ENCODE results near the gene CBX8. TPM values are rescaled to one million over a fixed set of nuclear protein-coding genes. Genes with fewer than 3 reads are reported as not detected.

Gene CBX8
- total and polyA plus RNA-seq, 2 of the 13 experiments (the other 11 are each of a cell fraction or from before 2014, with no cell fraction given) = 0.34 to 12.6 TPM

DNA sequence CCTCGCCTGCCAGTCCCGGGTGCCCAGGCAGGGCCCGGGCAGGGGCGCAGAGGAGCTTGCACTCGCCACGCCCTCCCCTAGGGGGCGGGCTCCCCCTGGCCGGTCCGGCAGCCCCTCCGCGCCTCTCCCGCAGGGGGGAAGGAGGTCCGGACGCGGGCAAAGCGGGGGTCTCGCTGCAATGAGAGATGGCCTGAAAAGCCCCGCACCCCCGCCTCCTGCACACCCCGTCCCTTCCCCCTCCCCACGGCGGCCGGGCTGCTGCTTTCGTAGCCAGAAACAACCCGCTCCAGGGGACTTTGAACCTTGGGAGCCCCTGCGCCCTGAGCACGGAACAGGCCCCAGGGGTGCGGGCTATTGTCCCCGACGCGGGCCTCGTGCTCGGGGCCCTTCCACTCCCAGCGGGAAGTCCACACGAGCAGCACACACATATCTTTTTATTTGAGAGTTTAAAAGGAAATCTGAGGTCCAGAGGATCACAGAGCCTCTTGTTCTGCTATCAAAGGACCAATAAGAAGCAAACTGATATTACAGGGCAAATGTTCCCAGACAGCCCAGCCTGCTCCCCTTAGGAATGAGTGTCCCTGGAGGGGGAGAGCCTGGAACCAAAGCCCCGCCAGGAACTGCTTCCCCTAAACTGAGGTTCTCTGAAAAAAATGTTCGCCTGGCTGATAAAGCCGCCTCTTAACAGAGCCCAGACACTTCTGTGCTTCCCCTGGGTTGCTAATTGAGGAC is 48.2 kb upstream of the CBX8 start (continued):
- peak; percentile 59 for TF ChIP-seq YEATS2 (CRISPR knock-in tag; IDR thresholded peaks at IDR 0.05; ENCODE audit: borderline replicate concordance)
- peak; percentile 67; the same call in 1 of the 2 replicates for TF ChIP-seq ERF (CRISPR knock-in tag; IDR thresholded peaks at IDR 0.05)
- TF ChIP-seq KAT8 (CRISPR knock-in tag; IDR thresholded peaks at IDR 0.05) = peak; percentile 71
- no peak for TF ChIP-seq POGZ (CRISPR knock-in tag; IDR thresholded peaks at IDR 0.05)
- TF ChIP-seq, protein P1, sequence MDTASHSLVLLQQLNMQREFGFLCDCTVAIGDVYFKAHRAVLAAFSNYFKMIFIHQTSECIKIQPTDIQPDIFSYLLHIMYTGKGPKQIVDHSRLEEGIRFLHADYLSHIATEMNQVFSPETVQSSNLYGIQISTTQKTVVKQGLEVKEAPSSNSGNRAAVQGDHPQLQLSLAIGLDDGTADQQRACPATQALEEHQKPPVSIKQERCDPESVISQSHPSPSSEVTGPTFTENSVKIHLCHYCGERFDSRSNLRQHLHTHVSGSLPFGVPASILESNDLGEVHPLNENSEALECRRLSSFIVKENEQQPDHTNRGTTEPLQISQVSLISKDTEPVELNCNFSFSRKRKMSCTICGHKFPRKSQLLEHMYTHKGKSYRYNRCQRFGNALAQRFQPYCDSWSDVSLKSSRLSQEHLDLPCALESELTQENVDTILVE (CRISPR knock-in tag; IDR thresholded peaks at IDR 0.05) = peak; percentile 82
- TF ChIP-seq PCBP1 (IDR thresholded peaks at IDR 0.05; ENCODE audit: borderline replicate concordance, low read depth, low read length) = 0 out of 2 replicates have a peak, but pooled peaks have one; percentile 83
- TF ChIP-seq, protein P2, sequence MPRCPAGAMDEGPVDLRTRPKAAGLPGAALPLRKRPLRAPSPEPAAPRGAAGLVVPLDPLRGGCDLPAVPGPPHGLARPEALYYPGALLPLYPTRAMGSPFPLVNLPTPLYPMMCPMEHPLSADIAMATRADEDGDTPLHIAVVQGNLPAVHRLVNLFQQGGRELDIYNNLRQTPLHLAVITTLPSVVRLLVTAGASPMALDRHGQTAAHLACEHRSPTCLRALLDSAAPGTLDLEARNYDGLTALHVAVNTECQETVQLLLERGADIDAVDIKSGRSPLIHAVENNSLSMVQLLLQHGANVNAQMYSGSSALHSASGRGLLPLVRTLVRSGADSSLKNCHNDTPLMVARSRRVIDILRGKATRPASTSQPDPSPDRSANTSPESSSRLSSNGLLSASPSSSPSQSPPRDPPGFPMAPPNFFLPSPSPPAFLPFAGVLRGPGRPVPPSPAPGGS (CRISPR knock-in tag; IDR thresholded peaks at IDR 0.05) = peak; percentile 87
- TF ChIP-seq, protein P3, sequence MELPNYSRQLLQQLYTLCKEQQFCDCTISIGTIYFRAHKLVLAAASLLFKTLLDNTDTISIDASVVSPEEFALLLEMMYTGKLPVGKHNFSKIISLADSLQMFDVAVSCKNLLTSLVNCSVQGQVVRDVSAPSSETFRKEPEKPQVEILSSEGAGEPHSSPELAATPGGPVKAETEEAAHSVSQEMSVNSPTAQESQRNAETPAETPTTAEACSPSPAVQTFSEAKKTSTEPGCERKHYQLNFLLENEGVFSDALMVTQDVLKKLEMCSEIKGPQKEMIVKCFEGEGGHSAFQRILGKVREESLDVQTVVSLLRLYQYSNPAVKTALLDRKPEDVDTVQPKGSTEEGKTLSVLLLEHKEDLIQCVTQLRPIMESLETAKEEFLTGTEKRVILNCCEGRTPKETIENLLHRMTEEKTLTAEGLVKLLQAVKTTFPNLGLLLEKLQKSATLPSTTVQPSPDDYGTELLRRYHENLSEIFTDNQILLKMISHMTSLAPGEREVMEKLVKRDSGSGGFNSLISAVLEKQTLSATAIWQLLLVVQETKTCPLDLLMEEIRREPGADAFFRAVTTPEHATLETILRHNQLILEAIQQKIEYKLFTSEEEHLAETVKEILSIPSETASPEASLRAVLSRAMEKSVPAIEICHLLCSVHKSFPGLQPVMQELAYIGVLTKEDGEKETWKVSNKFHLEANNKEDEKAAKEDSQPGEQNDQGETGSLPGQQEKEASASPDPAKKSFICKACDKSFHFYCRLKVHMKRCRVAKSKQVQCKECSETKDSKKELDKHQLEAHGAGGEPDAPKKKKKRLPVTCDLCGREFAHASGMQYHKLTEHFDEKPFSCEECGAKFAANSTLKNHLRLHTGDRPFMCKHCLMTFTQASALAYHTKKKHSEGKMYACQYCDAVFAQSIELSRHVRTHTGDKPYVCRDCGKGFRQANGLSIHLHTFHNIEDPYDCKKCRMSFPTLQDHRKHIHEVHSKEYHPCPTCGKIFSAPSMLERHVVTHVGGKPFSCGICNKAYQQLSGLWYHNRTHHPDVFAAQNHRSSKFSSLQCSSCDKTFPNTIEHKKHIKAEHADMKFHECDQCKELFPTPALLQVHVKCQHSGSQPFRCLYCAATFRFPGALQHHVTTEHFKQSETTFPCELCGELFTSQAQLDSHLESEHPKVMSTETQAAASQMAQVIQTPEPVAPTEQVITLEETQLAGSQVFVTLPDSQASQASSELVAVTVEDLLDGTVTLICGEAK (IDR thresholded peaks at IDR 0.05) = no peak
- TF ChIP-seq, protein P3 (CRISPR knock-in tag; IDR thresholded peaks at IDR 0.05) = peak; percentile 67
- peak; percentile 61; the same call in 1 of the 2 replicates for TF ChIP-seq KLF11 (CRISPR knock-in tag; IDR thresholded peaks at IDR 0.05)
- no peak for TF ChIP-seq HMGA1 (CRISPR knock-in tag; conservative IDR thresholded peaks at IDR 0.05)
- no peak for TF ChIP-seq ZNF260 (CRISPR knock-in tag; IDR thresholded peaks at IDR 0.05; ENCODE audit: borderline replicate concordance, low read depth)
- TF ChIP-seq ZNF724P (CRISPR knock-in tag; IDR thresholded peaks at IDR 0.05; ENCODE audit: borderline replicate concordance) = no peak
- TF ChIP-seq ZNF788 (CRISPR knock-in tag; IDR thresholded peaks at IDR 0.05; ENCODE audit: borderline replicate concordance) = 0 out of 2 replicates have a peak, but pooled peaks have one; percentile 27
- TF ChIP-seq MBD4 (IDR thresholded peaks at IDR 0.05; ENCODE audit: borderline replicate concordance, low read length) = no peak
- TF ChIP-seq, protein P4, sequence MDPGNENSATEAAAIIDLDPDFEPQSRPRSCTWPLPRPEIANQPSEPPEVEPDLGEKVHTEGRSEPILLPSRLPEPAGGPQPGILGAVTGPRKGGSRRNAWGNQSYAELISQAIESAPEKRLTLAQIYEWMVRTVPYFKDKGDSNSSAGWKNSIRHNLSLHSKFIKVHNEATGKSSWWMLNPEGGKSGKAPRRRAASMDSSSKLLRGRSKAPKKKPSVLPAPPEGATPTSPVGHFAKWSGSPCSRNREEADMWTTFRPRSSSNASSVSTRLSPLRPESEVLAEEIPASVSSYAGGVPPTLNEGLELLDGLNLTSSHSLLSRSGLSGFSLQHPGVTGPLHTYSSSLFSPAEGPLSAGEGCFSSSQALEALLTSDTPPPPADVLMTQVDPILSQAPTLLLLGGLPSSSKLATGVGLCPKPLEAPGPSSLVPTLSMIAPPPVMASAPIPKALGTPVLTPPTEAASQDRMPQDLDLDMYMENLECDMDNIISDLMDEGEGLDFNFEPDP (CRISPR knock-in tag; conservative IDR thresholded peaks at IDR 0.05) = 0 out of 2 replicates have a peak, but pooled peaks have one; percentile 17

All from HepG2 (cell line).